ENCODE results near the gene ITIH5.

ITIH5 gene

DNA sequence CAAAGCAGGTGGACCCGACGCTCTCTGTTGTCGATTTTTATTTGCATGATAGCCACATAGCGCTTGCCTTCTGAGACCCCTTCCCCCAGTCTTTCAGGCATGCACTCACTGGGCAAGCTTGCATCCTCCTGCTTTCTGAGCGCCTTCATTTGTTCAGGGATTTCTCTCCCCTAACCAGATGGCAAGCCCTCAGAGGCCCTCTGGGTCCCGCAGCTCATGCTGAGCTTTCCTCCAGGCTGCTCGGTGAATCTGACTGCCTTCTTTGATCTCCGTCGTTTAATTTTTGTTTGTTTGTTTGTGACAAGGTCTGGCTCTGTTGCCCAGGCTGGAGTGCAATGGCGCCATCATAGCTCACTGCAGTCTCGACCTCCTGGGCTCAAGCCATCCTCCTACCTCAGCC is 58.8 kb downstream of the ITIH5 start:
- H3K4me2 ChIP-seq (ENCODE audit: insufficient read depth, low read length, poor library complexity, severe bottlenecking): no peak overlapping the region
- H2AFZ ChIP-seq (ENCODE audit: low read length): no peak overlapping the region
- no peak overlapping the region for H3K23ac ChIP-seq (ENCODE audit: low read depth, low read length, poor library complexity)
- no peak overlapping the region for H3K27ac ChIP-seq (replicated peaks; ENCODE audit: low read length)
- H3K9ac ChIP-seq (ENCODE audit: low read depth, low read length, poor library complexity): no peak overlapping the region
- no peak overlapping the region for H3K4ac ChIP-seq (ENCODE audit: low read length)
- no peaks in the 10 kb centered on the region for H3K36me3 ChIP-seq (replicated peaks in 1 of 2; ENCODE audit: control insufficient read depth in 2 of 2, insufficient read depth in 2 of 2, low read length in 2 of 2)
- H2BK120ac ChIP-seq (ENCODE audit: low read depth, low read length): no peak overlapping the region
- H3K4me1 ChIP-seq (ENCODE audit: control insufficient read depth in 2 of 2, insufficient read depth in 1 of 2, low read depth in 1 of 2, low read length in 2 of 2): no peaks in the 10 kb centered on the region
- no peak for DNase-seq (ENCODE audit: low spot score)
- H3K9me3 ChIP-seq (replicated peaks in 1 of 2; ENCODE audit: control insufficient read depth in 2 of 2, insufficient read depth in 1 of 2, low read depth in 1 of 2, low read length in 2 of 2): no peaks in the 10 kb centered on the region
- no peak overlapping the region for H4K8ac ChIP-seq (ENCODE audit: low read depth, low read length)
- no CpG with 5 or more reads among the region's 11 CpGs for WGBS, 2 donors (ENCODE audit: extremely low coverage in 2 of 2, insufficient read length in 2 of 2, insufficient replicate concordance in 1 of 2)
- no peak overlapping the region for H3K4me3 ChIP-seq (ENCODE audit: low read length in 2 of 2)
- no peak overlapping the region for H2BK15ac ChIP-seq (ENCODE audit: low read length)
- H3K79me1 ChIP-seq (ENCODE audit: low read depth, low read length): no peaks in the 10 kb centered on the region
- no peak overlapping the region for H2BK12ac ChIP-seq (ENCODE audit: low read length)
- no peaks in the 10 kb centered on the region for H3K27me3 ChIP-seq (ENCODE audit: control insufficient read depth in 3 of 3, insufficient read depth in 3 of 3, low read depth in 1 of 3, low read length in 3 of 3)
- no peak overlapping the region for H2BK5ac ChIP-seq (ENCODE audit: low read length)
- H4K91ac ChIP-seq (ENCODE audit: low read depth, low read length, poor library complexity): no peak overlapping the region
- H2AK5ac ChIP-seq (ENCODE audit: low read depth, low read length): no peak overlapping the region
- no peak overlapping the region for H3K18ac ChIP-seq (ENCODE audit: low read length)
- no peak overlapping the region for H3K14ac ChIP-seq (ENCODE audit: low read length)

DNA sequence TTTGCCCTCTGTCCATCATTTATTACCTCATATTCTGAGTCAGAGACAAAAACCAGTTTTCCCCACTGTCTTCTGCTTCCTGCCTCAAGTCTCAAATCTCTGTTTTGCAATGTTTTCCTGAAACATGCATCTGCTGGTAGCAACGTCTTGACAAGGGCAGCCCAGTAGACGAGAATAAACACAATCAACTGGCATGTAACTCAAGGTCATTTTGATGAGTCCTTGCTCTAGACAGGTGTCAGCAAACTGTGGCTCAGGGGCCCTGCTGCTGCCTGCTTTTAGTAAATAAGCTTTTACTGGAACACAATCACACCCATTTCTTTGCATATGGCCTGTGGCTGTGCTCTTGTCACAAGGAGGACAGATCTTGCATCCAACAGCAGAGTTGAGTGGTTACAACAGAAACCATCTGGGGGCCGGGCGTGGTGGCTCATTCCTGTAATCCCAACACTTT is 59.8 kb downstream of the ITIH5 start:
- Histone ChIP-seq H2AK5ac (ENCODE audit: low read depth, low read length) (no peak overlapping the region), H3K9me3 (replicated peaks in 1 of 2; ENCODE audit: control insufficient read depth in 2 of 2, insufficient read depth in 1 of 2, low read depth in 1 of 2, low read length in 2 of 2) (peaks cover 0 to 2% of the 10 kb centered on the region in 2 donors), H3K4me2 (ENCODE audit: insufficient read depth, low read length, poor library complexity, severe bottlenecking) (no peak overlapping the region), H3K23ac (ENCODE audit: low read depth, low read length, poor library complexity) (no peak overlapping the region), H3K4ac (ENCODE audit: low read length) (no peak overlapping the region), H3K27ac (replicated peaks; ENCODE audit: low read length) (no peak overlapping the region), H4K8ac (ENCODE audit: low read depth, low read length) (no peak overlapping the region), H3K4me1 (ENCODE audit: control insufficient read depth in 2 of 2, insufficient read depth in 1 of 2, low read depth in 1 of 2, low read length in 2 of 2) (no peaks in the 10 kb centered on the region), H3K18ac (ENCODE audit: low read length) (no peak overlapping the region), H2BK12ac (ENCODE audit: low read length) (no peak overlapping the region), H3K79me1 (ENCODE audit: low read depth, low read length) (no peaks in the 10 kb centered on the region), H3K27me3 (ENCODE audit: control insufficient read depth in 3 of 3, insufficient read depth in 3 of 3, low read depth in 1 of 3, low read length in 3 of 3) (no peaks in the 10 kb centered on the region), H2AFZ (ENCODE audit: low read length) (no peak overlapping the region), H3K36me3 (replicated peaks in 1 of 2; ENCODE audit: control insufficient read depth in 2 of 2, insufficient read depth in 2 of 2, low read length in 2 of 2) (no peaks in the 10 kb centered on the region), H2BK120ac (ENCODE audit: low read depth, low read length) (no peak overlapping the region), H3K14ac (ENCODE audit: low read length) (no peak overlapping the region), H2BK15ac (ENCODE audit: low read length) (no peak overlapping the region), H2BK5ac (ENCODE audit: low read length) (no peak overlapping the region), H3K9ac (ENCODE audit: low read depth, low read length, poor library complexity) (no peak overlapping the region), H4K91ac (ENCODE audit: low read depth, low read length, poor library complexity) (no peak overlapping the region), H3K4me3 (ENCODE audit: low read length in 2 of 2) (no peak overlapping the region)
- no peak for DNase-seq (ENCODE audit: low spot score)
- WGBS, 2 donors (ENCODE audit: extremely low coverage in 2 of 2, insufficient read length in 2 of 2, insufficient replicate concordance in 1 of 2): no CpG with 5 or more reads among the region's 4 CpGs

DNA sequence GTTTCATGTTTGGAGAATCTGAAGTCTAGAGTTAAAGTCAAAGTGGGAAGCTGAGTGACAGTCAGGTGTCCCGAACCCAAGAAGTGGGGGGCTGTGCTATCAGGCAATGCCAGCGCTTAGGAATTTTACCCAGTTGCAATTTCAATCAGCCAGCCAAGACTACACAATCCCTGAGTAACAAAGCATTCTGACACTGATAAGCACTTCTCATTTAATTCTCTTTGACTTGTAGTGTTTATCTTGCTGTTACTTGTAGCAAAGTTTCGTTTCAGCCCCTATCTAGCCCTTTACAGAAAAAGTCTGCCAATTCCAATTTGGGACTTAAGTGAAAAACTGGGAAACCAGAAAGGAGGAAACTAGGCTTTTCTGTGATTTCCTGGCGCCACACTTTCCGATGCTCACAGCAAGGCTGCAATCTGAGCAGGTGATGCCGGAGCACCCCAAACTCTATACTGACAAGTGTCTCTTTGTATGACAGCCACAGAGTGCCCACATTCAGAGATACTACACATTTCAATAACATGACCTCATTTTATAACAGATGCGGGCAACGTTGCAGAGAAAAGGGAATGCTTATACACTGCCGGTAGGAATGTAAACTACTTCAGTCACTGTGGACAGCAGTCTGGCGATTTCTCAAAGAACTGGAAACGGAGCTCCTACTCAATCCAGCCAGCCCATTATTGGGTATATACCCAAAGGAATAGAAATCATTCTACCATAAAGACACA is 61.0 kb downstream of the ITIH5 start:
- Histone ChIP-seq H2AK5ac (ENCODE audit: low read depth, low read length) (no peak overlapping the region), H4K8ac (ENCODE audit: low read depth, low read length) (no peak overlapping the region), H3K9me3 (replicated peaks in 1 of 2; ENCODE audit: control insufficient read depth in 2 of 2, insufficient read depth in 1 of 2, low read depth in 1 of 2, low read length in 2 of 2) (peaks cover 0 to 4% of the 10 kb centered on the region in 2 donors), H2AFZ (ENCODE audit: low read length) (no peak overlapping the region), H3K14ac (ENCODE audit: low read length) (no peak overlapping the region), H3K4me1 (ENCODE audit: control insufficient read depth in 2 of 2, insufficient read depth in 1 of 2, low read depth in 1 of 2, low read length in 2 of 2) (no peaks in the 10 kb centered on the region), H2BK120ac (ENCODE audit: low read depth, low read length) (no peak overlapping the region), H3K4me2 (ENCODE audit: insufficient read depth, low read length, poor library complexity, severe bottlenecking) (no peak overlapping the region), H3K18ac (ENCODE audit: low read length) (no peak overlapping the region), H3K23ac (ENCODE audit: low read depth, low read length, poor library complexity) (no peak overlapping the region), H3K79me1 (ENCODE audit: low read depth, low read length) (no peaks in the 10 kb centered on the region), H4K91ac (ENCODE audit: low read depth, low read length, poor library complexity) (no peak overlapping the region), H2BK5ac (ENCODE audit: low read length) (no peak overlapping the region), H2BK15ac (ENCODE audit: low read length) (no peak overlapping the region), H3K27me3 (ENCODE audit: control insufficient read depth in 3 of 3, insufficient read depth in 3 of 3, low read depth in 1 of 3, low read length in 3 of 3) (no peaks in the 10 kb centered on the region), H3K4me3 (ENCODE audit: low read length in 2 of 2) (no peak overlapping the region), H3K27ac (replicated peaks; ENCODE audit: low read length) (no peak overlapping the region), H3K36me3 (replicated peaks in 1 of 2; ENCODE audit: control insufficient read depth in 2 of 2, insufficient read depth in 2 of 2, low read length in 2 of 2) (no peaks in the 10 kb centered on the region), H3K9ac (ENCODE audit: low read depth, low read length, poor library complexity) (no peak overlapping the region), H3K4ac (ENCODE audit: low read length) (no peak overlapping the region), H2BK12ac (ENCODE audit: low read length) (no peak overlapping the region)
- no CpG with 5 or more reads among the region's 11 CpGs for WGBS, 2 donors (ENCODE audit: extremely low coverage in 2 of 2, insufficient read length in 2 of 2, insufficient replicate concordance in 1 of 2)
- no peak for DNase-seq (ENCODE audit: low spot score)

DNA sequence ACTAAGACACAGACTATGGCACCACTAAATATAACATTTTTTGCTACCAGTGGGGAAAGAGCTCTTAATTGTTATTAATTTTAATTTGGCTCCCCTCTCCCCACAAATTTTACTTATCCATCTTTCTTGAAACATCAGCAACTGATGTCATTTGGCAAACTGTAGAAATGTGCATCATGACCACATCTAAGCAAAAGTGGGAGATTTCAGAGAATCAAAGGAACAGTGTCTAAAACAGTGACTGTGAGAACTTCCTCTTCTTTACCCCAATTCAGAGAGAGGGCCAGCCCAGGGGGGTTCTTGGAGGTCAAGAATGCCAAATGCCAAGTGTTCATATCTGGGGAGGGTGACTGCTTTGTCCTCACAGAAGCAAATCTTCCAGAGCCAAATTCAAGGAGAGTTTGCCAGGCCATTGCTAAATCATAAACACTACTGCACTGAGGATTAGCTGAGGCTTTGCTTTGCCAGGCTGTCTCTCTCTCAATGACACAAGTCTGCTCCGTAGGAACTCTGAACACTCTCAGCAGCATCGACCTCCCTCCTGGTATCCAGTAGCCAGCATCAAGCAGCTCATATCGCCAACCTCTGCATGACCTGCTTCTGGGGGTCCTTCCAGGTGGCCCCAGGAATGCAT is 65.6 kb downstream of the ITIH5 start:
- H4K91ac ChIP-seq (ENCODE audit: low read depth, low read length, poor library complexity): no peak overlapping the region
- no peak overlapping the region for H2BK120ac ChIP-seq (ENCODE audit: low read depth, low read length)
- H2BK5ac ChIP-seq (ENCODE audit: low read length): no peak overlapping the region
- H2AFZ ChIP-seq (ENCODE audit: low read length): no peak overlapping the region
- H3K79me1 ChIP-seq (ENCODE audit: low read depth, low read length): no peaks in the 10 kb centered on the region
- DNase-seq (ENCODE audit: low spot score): no peak
- H3K4me3 ChIP-seq (ENCODE audit: low read length in 2 of 2): peak overlapping the region in 1 of 2 donors; percentile 41
- H3K9me3 ChIP-seq (replicated peaks in 1 of 2; ENCODE audit: control insufficient read depth in 2 of 2, insufficient read depth in 1 of 2, low read depth in 1 of 2, low read length in 2 of 2): peaks cover 0 to 4% of the 10 kb centered on the region in 2 donors
- H3K4me1 ChIP-seq (ENCODE audit: control insufficient read depth in 2 of 2, insufficient read depth in 1 of 2, low read depth in 1 of 2, low read length in 2 of 2): no peaks in the 10 kb centered on the region
- no peak overlapping the region for H2BK15ac ChIP-seq (ENCODE audit: low read length)
- no peak overlapping the region for H2AK5ac ChIP-seq (ENCODE audit: low read depth, low read length)
- H3K4ac ChIP-seq (ENCODE audit: low read length): no peak overlapping the region
- no peak overlapping the region for H3K27ac ChIP-seq (replicated peaks; ENCODE audit: low read length)
- no peak overlapping the region for H4K8ac ChIP-seq (ENCODE audit: low read depth, low read length)
- H3K9ac ChIP-seq (ENCODE audit: low read depth, low read length, poor library complexity): no peak overlapping the region
- H3K18ac ChIP-seq (ENCODE audit: low read length): peak overlapping the region; percentile 72
- H3K36me3 ChIP-seq (replicated peaks in 1 of 2; ENCODE audit: control insufficient read depth in 2 of 2, insufficient read depth in 2 of 2, low read length in 2 of 2): no peaks in the 10 kb centered on the region
- H3K14ac ChIP-seq (ENCODE audit: low read length): no peak overlapping the region
- H3K23ac ChIP-seq (ENCODE audit: low read depth, low read length, poor library complexity): no peak overlapping the region
- H2BK12ac ChIP-seq (ENCODE audit: low read length): no peak overlapping the region
- no peaks in the 10 kb centered on the region for H3K27me3 ChIP-seq (ENCODE audit: control insufficient read depth in 3 of 3, insufficient read depth in 3 of 3, low read depth in 1 of 3, low read length in 3 of 3)
- no peak overlapping the region for H3K4me2 ChIP-seq (ENCODE audit: insufficient read depth, low read length, poor library complexity, severe bottlenecking)
- WGBS, 2 donors (ENCODE audit: extremely low coverage in 2 of 2, insufficient read length in 2 of 2, insufficient replicate concordance in 1 of 2): no CpG with 5 or more reads among the region's 3 CpGs

Data from neuronal stem cell (in vitro differentiated cells).